GM19455 (cell line): ENCODE results near the gene IFITM2.
"Not testable (repeated sequence)": the region's sequence is repeated elsewhere in the genome, so short reads cannot be mapped to it uniquely, and the experiment has no call there.

Experiments
- ATAC-seq: cut with Tn5 transposase; IDR thresholded peaks from one replicate; pipeline ENCODE4 v1.9.1; 2021; ENCODE audit not compliant: unreplicated experiment

The IFITM2 gene

DNA sequence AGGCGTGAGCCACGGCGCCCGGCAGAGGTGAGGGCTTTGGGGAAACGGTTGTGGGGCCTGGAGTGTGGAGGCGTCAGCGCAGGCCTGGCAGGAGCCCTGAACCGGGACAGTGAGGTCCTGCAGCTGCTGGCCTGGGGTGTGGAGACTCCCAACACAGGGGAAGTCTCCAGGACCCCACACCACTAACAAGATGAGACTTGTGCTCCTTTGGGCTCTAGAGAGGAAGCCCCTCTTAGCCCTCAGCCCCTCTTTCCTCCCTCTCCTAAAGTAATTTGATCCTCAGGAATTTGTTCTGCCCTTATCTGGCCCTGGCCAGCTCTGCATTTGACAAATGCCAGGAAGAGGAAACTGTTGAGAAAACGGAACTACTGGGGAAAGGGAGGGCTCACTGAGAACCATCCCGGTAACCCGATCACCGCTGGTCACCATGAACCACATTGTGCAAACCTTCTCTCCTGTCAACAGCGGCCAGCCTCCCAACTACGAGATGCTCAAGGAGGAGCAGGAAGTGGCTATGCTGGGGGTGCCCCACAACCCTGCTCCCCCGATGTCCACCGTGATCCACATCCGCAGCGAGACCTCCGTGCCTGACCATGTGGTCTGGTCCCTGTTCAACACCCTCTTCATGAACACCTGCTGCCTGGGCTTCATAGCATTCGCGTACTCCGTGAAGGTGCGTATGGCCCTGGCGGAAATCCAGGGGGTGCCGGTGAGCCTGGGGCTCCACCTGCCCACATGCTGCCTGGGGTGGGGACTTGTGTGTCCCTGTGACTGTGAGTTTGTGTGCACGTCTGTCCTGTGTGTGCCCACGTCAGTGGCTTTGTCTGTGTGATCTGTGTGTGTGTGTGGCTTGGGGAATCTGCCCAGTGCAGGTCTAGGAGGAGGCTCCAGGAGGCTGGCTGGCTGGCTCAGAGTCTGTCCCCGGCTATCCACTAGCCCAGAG is at the start of gene IFITM2:
Gene IFITM2, plus strand, starts transcription at position 51 of the 943 bp plus-strand sequence. Its CDS starts 377 bp downstream, at position 428.
- ATAC-seq, result not testable (repeated sequence)

DNA sequence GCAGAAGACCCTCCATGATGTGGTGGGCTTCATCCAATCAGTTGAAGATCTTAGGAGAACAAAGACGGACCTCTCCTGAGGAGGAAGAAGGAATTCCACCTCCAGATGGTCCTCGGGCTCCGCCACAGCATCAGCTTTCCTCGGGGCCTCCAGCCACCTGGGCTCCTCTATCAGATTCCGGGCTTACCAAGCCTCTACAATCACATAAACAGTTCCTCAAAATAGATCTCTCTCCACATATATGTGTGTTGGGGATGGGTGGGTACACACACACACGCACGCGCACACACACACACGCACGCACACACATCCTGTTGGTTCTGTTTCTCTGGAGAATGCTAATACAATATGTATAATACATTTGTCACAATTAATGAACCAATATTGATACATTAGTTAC is 48.2 kb upstream of the IFITM2 start:
- no peak for ATAC-seq

DNA sequence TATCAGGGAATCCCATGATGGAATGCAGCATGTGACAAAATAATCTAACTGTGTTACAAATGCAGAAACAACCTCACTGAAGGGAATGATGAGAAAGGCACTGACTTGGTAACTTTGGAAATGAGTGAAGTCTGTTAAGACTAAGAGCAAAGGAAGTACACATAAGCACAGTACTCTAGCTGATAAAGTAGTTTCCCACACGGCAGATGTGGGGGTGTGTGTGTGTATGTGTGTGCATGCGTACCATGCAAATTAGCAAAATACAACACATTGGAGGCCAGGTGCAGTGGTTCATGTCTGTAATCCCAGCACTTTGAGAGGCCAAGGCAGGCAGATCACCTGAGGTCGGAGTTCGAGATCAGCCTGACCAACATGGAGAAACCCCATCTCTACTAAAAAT is 46.0 kb upstream of the IFITM2 start:
- no peak for ATAC-seq

DNA sequence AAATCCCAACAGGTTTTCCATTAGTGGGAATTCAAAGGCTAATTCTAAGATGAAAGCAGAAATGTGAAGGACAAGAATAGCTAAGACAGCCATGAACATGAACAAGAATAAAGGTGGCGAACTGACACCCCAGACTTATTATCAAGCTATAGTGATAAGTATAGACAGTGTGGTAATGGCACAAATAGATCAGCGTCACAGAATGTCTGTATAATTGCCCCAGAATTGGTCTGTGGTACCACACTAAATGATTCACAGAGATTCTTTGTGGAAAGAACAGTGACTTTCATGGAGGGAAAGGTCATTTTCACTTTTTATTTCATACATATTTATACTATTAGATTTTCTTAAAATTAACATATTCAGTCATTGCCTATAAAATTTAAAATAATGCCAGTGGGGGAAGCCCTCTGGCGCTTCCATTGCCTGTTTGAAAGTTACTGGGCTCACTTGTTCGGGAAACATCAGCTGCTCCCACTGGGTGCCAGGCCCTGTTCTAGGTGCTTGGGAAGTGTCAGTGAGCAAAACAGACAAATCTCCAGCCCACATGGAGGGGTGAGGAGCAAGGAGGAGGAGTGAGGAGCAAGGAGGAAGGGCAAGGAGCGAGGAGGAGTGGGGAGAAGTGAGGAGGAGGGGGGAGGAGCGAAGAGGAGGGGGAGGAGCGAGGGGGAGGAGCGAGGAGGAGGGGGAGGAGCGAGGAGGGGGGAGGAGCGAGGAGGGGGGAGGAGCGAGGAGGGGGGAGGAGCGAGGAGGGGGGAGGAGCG is 40.8 kb upstream of the IFITM2 start:
- no peak for ATAC-seq

DNA sequence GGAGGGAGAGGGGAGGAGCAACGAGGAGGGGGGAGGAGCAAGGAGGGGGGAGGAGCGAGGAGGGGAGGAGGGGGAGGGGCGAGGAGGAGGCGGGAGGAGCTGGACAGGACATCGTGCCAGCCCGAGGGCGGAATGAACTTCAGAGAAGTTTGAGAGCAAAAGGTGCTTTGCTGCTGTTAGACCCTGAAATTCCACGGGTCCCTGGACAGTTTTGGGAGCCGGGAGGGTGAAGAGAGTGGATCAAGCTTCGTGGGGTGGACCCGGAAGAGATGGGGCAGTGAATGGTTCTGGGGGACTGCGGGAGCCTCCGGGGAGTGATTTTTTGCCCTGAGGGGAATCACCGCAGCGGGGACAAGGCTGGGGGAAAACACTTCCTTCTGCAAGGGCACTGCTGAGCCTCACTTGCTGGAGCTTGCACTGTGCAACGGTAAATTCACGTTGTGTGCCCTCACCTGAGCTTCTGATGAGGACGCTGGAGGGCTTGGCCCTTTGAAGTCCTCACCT is 40.1 kb upstream of the IFITM2 start:
- no peak for ATAC-seq

DNA sequence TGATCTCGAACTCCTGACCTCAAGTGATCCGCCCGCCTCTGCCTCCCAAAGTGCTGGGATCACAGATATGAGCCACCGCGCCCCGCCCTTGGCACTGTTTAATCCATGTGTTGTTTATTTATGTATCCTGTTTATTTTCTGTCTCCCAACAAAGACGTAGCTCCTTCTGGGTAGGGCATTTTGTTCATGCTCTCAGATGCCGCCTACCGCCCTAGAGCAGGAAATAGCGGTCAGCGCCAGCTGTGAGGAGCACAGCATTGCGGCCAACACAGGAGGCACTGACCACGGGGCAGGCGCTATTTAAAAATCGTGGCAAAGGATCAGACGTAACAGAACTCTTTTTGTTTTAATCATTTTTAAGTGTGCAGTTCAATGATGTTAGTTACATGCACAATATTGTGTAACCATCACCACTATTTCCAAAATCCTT is 38.9 kb upstream of the IFITM2 start:
- peak; percentile 36 for ATAC-seq

DNA sequence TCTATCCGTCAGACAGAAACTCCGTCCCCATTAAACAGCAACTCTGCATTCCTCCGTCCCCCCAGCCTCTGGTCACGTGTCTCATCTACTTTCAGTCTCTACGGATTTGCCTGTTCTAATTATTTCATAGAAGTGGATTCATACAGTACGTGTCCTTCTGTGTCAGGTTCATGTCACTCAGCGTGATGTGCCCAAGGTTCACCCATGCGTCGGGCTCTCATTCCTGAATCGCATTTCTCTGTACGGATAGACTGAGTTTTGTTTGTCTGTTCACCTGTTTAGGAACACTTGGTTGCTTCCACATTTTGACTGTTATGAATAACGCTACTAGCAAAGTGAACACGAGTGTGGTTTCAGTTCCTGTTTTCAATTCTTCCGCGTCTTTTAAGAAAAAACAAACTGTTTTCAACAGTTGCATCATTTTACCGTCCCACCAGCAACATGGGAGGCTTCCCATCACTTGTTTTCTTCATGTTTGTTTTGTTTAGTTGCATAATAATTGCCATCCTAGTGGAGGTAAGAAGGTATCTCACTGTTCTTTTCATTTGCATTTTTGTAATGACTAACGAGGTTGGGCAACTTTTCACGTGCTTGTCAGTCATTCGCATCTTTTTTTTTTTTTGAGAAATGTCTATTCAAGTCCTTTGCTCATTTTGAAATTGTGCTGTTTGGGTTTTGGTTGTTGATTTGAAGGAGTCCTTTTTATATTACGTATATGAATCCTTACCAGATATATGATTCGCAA is 38.3 kb upstream of the IFITM2 start:
- peak; percentile 68 for ATAC-seq

DNA sequence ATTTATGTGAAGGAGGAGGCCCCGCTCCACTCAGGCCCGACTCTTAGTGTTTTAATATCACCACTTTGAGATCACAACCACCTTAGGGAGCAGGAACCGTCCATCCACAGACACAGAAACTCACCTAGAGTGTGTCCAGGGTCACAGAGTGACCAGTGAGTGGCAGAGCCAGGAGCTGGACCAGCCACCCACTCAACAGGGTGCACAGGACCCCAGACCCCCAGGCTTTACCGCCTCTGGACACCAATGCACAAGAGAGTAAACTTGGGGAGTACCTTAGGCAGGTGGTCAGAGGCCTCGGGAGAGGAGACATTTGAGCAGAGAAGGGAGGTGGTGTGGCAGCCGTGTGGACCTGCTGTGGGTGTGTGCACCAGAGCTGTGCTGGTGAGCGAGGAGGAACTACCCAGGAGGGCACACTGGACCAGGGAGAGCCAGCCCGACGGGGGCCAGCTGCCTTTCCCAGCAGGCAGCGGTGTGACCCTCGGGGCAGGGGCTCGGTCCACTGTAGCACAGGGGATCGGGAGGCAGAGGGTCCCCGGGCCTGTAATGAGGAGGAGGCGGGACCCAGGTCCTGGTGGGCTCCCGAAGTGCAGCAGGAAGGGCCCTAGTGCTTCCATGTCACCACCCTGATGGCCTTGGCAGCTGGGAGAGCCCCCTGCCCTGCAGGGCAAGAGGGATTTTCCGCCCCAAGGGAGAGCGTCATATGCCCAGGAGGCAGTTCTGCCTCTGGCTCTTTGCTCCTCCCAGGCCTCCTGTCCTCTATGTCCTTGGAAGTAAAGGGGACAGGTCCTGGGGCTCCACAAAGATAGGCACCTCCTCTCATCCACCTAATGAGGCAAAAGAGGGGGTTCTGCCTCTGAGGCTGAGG is 36.9 kb upstream of the IFITM2 start:
- ATAC-seq, result no peak

DNA sequence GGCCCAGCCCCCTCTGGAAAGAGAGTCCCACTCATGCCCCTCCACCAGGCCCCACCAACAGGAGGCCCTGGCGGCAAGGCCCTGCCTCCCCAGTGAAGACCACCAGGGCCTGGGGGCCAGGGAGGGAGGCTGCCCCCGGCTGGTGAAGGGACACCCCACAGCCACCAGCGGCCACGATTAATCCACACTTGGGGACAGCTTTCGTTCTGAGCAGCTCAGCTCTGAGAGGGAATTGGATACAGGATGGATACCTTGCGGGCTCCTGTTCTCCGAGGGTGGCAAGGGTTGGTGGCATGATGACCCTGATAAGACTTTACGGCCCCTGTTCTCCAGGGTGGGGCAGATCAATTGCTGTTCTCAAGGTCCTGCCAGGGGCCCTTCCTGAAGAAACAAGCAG is 36.3 kb upstream of the IFITM2 start:
- no peak for ATAC-seq

DNA sequence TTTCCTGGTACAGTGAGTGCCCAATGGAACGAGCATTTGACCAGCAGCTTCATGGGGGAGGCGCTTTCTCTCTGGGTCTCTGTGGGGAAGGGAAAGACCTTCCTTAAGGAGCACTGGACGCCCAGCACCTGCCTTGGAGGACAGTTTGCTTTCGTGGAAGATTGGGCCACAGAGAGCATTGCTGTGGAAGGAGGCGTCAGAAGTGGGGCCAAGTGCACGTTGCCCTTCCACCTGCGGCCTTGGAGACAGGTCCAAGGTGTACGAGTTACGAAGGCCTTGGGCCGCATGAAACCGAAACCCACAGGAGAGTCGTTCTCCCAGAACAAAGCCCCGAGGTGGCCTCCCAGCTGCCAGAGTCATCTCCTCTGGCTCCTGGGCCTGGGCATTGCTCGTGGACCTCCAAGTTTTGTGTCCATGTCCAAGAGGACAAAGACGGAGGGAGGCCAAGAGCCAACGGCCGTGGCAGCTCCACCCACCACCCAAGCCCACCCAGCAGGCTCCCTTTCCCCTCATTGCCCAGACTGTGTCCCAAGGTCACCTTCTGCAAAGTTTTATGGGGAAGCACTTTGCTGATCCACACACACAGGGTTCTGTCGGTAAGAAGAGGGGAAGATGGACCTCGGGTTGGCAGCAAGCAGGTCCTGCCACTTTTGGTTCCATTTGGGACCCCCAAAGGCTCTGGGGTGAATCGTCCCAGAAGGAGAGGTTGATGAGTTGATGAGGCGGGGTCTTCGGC is 35.3 kb upstream of the IFITM2 start:
- no peak for ATAC-seq

DNA sequence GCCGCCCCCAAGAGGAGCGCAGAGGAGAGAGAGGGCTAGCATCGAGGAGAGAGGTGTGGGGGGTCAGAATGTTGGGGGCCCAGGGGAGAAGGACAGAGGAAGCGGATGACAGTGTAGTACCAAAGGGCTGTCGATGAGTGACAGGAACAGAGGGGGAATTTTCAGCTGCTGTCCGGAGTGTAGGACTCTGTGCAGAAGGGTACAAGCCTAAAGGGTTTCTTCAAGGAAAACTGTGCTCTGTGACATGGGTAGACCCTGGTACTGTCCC is 34.8 kb upstream of the IFITM2 start:
- no peak for ATAC-seq

DNA sequence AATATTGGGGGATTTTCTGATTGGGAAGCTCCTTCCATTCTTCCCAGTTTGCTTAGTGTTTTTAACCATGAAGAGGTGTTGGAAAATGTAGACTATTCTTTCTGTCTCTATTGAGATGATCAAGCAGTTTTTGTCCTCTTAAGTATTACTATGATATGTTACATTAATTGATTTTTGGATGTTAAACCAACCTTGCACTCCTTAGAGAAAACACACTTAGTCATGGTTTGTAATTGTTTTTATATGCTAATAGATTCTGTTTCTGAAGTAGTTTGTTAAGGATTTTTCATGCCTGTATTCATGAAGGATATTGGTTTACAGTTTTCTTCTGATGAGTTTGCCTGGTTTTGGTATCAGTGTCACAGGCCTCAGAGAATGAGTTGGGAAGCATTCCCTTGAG is 31.4 kb upstream of the IFITM2 start:
- no peak for ATAC-seq

DNA sequence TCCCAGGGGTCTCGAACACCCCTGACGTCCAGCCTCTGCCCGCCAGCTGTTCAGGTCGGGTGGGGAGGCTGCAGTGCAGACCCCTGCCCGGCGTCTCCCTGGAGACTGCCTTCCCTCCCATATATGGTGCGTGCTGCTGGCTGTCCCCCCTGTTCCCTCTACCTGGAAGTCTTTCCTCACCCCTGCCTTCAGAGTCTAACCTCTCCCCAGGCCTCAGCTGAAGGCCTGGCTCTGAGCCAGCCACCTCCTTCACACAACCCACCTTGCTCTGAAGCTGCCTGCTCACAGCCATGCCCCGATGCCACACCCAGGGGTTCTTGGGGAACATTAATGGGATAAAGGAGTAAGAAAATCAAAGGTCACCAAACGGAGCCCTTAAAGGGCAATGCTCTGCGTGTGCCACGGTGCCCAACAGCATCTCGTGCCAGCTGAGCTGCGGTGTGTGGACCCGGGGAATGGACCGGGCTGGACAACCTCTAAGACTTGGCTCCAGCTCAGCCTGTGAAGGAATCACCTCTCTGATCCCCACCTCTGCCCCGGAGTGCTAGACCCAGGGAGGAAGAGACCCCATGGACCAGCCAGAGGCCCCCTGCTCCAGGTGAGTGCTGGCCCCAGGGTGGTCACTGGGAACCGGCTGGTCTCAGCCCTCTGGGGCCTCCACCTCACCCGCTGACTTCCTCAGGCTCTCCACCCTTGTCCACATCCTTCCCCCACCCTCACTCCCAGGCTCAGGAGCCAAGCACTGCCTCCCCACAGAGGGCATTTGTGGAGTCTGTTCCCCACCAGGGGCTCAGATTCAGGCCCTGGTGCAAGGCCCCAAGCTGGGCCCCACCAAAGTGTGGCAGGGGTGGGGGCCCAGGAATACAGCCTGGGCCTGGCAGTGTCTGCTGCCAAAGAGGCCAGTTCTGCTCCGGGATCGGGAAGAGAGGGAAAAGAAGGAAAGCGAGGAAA is 29.3 kb upstream of the IFITM2 start, which contains the start of gene NLRP6:
Gene NLRP6, plus strand, starts transcription at position 407 of the 951 bp plus-strand sequence. Its CDS starts 163 bp downstream, at position 570.
- no peak for ATAC-seq

DNA sequence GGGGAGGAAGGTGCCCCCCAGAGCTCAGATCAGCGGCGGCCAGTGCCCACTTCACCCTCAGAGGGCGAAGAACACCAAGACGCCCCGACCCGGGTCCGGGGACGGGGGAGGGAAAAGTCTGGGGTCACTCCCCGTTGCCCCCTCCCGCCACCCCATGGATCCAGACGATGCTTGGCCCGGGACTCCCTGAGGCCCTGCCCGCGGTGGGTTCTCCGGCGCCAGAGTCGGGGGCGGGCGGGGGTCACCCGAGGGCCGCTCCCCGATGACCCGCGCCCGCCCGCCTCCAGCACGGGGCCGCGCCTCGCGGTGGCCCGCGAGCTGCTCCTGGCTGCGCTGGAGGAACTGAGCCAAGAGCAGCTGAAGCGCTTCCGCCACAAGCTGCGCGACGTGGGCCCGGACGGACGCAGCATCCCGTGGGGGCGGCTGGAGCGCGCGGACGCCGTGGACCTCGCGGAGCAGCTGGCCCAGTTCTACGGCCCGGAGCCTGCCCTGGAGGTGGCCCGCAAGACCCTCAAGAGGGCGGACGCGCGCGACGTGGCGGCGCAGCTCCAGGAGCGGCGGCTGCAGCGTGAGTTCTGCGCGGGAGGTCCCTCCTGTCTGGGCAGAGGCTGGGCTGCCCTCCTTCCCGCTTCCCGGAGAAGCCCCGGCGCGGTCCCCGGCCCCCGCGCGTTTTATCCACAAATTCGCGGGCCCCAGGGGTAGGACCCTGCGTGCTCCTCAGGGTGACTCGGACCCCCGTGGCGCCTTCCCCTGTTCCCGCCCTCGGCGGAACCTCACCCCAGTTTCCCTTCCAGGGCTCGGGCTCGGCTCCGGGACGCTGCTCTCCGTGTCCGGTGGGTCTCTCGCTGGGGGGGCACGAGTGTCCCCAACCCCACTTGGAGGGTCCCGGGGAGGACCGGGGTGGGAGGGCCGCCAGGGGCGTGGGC is 28.3 kb upstream of the IFITM2 start:
- no peak for ATAC-seq

DNA sequence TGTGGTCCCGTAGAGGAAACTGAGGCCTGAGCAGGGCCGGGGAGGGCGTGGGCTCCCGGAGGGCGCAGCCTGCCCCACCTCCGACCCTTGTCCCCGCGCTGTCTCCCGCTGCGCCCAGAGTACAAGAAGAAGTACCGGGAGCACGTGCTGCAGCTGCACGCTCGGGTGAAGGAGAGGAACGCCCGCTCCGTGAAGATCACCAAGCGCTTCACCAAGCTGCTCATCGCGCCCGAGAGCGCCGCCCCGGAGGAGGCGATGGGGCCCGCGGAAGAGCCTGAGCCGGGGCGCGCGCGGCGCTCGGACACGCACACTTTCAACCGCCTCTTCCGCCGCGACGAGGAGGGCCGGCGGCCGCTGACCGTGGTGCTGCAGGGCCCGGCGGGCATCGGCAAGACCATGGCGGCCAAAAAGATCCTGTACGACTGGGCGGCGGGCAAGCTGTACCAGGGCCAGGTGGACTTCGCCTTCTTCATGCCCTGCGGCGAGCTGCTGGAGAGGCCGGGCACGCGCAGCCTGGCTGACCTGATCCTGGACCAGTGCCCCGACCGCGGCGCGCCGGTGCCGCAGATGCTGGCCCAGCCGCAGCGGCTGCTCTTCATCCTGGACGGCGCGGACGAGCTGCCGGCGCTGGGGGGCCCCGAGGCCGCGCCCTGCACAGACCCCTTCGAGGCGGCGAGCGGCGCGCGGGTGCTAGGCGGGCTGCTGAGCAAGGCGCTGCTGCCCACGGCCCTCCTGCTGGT is 27.5 kb upstream of the IFITM2 start:
- no peak for ATAC-seq

DNA sequence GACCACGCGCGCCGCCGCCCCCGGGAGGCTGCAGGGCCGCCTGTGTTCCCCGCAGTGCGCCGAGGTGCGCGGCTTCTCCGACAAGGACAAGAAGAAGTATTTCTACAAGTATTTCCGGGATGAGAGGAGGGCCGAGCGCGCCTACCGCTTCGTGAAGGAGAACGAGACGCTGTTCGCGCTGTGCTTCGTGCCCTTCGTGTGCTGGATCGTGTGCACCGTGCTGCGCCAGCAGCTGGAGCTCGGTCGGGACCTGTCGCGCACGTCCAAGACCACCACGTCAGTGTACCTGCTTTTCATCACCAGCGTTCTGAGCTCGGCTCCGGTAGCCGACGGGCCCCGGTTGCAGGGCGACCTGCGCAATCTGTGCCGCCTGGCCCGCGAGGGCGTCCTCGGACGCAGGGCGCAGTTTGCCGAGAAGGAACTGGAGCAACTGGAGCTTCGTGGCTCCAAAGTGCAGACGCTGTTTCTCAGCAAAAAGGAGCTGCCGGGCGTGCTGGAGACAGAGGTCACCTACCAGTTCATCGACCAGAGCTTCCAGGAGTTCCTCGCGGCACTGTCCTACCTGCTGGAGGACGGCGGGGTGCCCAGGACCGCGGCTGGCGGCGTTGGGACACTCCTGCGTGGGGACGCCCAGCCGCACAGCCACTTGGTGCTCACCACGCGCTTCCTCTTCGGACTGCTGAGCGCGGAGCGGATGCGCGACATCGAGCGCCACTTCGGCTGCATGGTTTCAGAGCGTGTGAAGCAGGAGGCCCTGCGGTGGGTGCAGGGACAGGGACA is 26.7 kb upstream of the IFITM2 start:
- no peak for ATAC-seq
